ENCODE data around the gene OR8D2.
"Not testable (repeated sequence)": the region's sequence is repeated elsewhere in the genome, so short reads cannot be mapped to it uniquely, and the experiment has no call there.

OR8D2 gene

GRCh38 chr11:124285610-124286344 lies 34.2 kb downstream of the OR8D2 start:
- FAIRE-seq, result no peak

- no peak for FAIRE-seq
Measured at GRCh38 chr11:124278261-124278660, 41.7 kb downstream of the OR8D2 start.

GRCh38 chr11:124277804-124278203 lies 42.2 kb downstream of the OR8D2 start:
- no peak for FAIRE-seq

GRCh38 chr11:124277207-124277606 lies 42.8 kb downstream of the OR8D2 start:
- no peak for FAIRE-seq

DNA sequence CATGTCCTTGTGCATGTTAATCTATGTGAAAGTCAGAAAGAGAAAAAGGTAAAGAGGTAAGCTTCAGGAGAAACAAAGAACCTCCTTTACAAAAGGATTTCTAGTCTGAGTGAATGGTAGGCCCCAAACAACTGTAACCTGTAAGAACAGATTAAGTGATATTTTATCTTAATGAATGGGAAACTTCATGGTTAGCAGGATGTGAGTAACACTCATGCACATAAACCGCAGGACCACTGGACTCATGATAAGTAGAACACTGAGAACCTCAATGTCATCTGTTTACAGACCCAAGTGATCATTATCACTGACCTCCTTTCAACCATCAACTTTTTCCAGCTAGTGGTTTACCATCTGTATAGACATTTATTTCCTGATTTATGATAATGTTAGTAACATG lies 43.9 kb downstream of the OR8D2 start:
- FAIRE-seq, result no peak

DNA sequence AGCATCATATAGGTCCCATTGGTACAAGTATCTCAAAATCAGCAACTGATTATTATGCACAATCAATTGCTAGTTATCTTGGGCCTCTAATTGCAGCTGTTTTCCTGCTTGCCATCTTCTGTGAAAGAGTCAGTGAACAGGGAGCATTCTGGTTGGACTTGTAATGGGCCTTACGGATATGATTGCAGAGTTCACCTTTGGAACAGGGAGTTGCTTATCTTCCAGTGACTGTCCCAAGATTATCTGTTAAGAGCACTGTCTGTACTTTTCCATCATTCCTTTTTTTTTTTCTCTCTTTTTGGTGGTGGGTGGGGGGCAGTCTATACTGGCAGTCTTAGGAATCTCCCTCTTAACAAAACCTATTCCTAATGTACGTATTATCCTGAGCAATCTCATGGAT lies 46.0 kb downstream of the OR8D2 start:
- FAIRE-seq, result no peak

DNA sequence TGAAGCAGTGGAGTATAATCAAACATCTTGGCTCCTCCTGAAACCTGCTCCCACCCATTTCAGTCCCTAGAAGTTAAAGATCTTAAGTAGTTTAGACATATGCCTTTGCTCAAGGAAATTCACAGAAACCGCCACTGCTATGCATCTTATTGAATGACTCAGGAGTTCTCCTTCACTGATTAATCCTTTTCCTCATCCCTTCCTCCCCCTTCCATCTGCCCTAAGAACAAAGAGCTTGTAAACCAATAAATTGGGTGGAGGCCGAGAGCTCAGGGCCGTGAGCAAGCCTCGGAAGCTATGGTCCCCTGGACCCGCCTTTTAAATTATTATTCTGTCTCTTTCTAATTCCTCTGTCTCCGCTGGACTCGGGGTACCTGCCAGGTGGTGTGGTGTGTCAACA lies 49.1 kb downstream of the OR8D2 start:
- FAIRE-seq, result not testable (repeated sequence)
